H1 (cell line): ENCODE results near the gene UCMA. TPM values are rescaled to one million over a fixed set of nuclear protein-coding genes. Genes with fewer than 3 reads are reported as not detected.

Experiments used
- CTCF ChIA-PET: fragments of 300-600 bp; sonication (Branson Sonifier 250); formaldehyde crosslinking; loops from one replicate; lab custom pipeline; 2021; ENCODE audit not compliant: partially characterized antibody; lab: Charles Lee
- POLR2A ChIA-PET: fragments of 300-600 bp; sonication (Branson Sonifier 250); formaldehyde crosslinking; loops from one replicate; lab custom pipeline; 2021; ENCODE audit warnings: inconsistent platforms; ENCODE audit not compliant: partially characterized antibody; lab: Charles Lee
- DNase-seq, 2 experiments: peaks; one replicate each; pipeline versions ENCODE4 v3.0.0 to v3.0.0-alpha.2; 2010 to 2022; ENCODE audit warnings: low spot score in 2 of 2, low read depth in 1 of 2, mixed read lengths in 1 of 2
- FAIRE-seq: peaks from 2 replicates; lab custom pipeline; 2011; peaks lifted over from hg19 to GRCh38; lab: Jason Lieb, UNC
- H2AFZ ChIP-seq: 2 replicates; pipeline ENCODE4 v1.8.1; 2012; ENCODE audit warnings: low read length, inconsistent platforms
- H2AK5ac ChIP-seq: 2 replicates; pipeline ENCODE4 v1.6.1; 2013; ENCODE audit warnings: low read depth, low read length
- H2BK120ac ChIP-seq: replicated peaks from 2 replicates; pipeline ENCODE3; 2013; ENCODE audit warnings: low read depth, low read length, inconsistent platforms
- H2BK12ac ChIP-seq: 2 replicates; pipeline ENCODE4 v1.6.1; 2013; ENCODE audit warnings: low read depth, low read length
- H2BK15ac ChIP-seq: 2 replicates; pipeline ENCODE4 v1.6.1; 2013; ENCODE audit warnings: low read length
- H2BK20ac ChIP-seq: 2 replicates; pipeline ENCODE4 v1.6.1; 2013; ENCODE audit warnings: low read length
- H2BK5ac ChIP-seq: 2 replicates; pipeline ENCODE4 v1.6.1; 2013; ENCODE audit warnings: low read depth, low read length
- H3K14ac ChIP-seq: 2 replicates; pipeline ENCODE4 v1.6.1; 2013; ENCODE audit warnings: inconsistent platforms; ENCODE audit not compliant: insufficient read length
- H3K18ac ChIP-seq: 2 replicates; pipeline ENCODE4 v1.6.1; 2013; ENCODE audit warnings: low read length; ENCODE audit errors: extremely low read depth
- H3K23ac ChIP-seq: 2 replicates; pipeline ENCODE4 v1.6.1; 2013; ENCODE audit warnings: inconsistent platforms; ENCODE audit not compliant: insufficient read length
- H3K23me2 ChIP-seq: 2 replicates; pipeline ENCODE4 v1.6.1; 2013; ENCODE audit warnings: low read depth, low read length
- H3K27ac ChIP-seq: 2 replicates; pipeline ENCODE4 v1.6.1; 2011; ENCODE audit warnings: low read depth, low read length, inconsistent platforms
- H3K27me3 ChIP-seq, 4 experiments: replicated peaks in 1 of 4; 1 replicate in 1 of 4; 2 replicates in 3 of 4; pipeline versions ENCODE4 v1.6.1 to v1.8.1; 2011 to 2013; ENCODE audit warnings: low read length in 3 of 4, mild to moderate bottlenecking in 3 of 4, inconsistent platforms in 2 of 4, mixed read lengths in 2 of 4, moderate library complexity in 1 of 4; ENCODE audit not compliant: control insufficient read depth in 3 of 4, insufficient read depth in 3 of 4; ENCODE audit errors: extremely low read depth in 1 of 4
- H3K36me3 ChIP-seq, 4 experiments: 2 replicates each; pipeline versions ENCODE4 v1.6.1 to v1.8.1; 2011 to 2013; ENCODE audit warnings: mild to moderate bottlenecking in 4 of 4, low read length in 3 of 4, moderate library complexity in 2 of 4, control low read depth in 1 of 4, inconsistent platforms in 1 of 4; ENCODE audit not compliant: insufficient read depth in 4 of 4, control insufficient read depth in 2 of 4
- H3K4ac ChIP-seq: replicated peaks from 2 replicates; pipeline ENCODE3; 2013; ENCODE audit warnings: low read length, low read depth, mixed read lengths, inconsistent platforms; ENCODE audit not compliant: insufficient read length
- H3K4me1 ChIP-seq, 4 experiments: replicated peaks in 1 of 4; 1 replicate in 1 of 4; 2 replicates in 3 of 4; pipeline versions ENCODE4 v1.6.1 to v1.8.1; 2011 to 2013; ENCODE audit warnings: low read length in 3 of 4, inconsistent platforms in 2 of 4, mixed read lengths in 1 of 4; ENCODE audit not compliant: insufficient read depth in 4 of 4, control insufficient read depth in 3 of 4
- H3K4me2 ChIP-seq, 2 experiments: 2 replicates each; pipeline versions ENCODE4 v1.6.1 to v1.8.1; 2011 to 2013; ENCODE audit warnings: low read depth in 2 of 2, low read length in 2 of 2, control low read depth in 1 of 2, inconsistent platforms in 1 of 2, mild to moderate bottlenecking in 1 of 2; ENCODE audit not compliant: insufficient read depth in 1 of 2
- H3K4me3 ChIP-seq, 4 experiments: fragments of 200-600, 300-600 bp in 1 of 4; sonication (generic), shearing (Covaris generic), sonication (Bioruptor Twin) in 1 of 4; 2 replicates each; pipeline versions ENCODE4 v1.5.1 to v1.8.1; 2011 to 2016; ENCODE audit warnings: low read length in 4 of 4, low read depth in 3 of 4, control low read depth in 2 of 4, inconsistent platforms in 2 of 4, mild to moderate bottlenecking in 2 of 4, mixed read lengths in 1 of 4, moderate library complexity in 1 of 4; ENCODE audit not compliant: insufficient read depth in 2 of 4; ENCODE audit errors: extremely low read depth in 1 of 4
- H3K56ac ChIP-seq: replicated peaks from 2 replicates; pipeline ENCODE3; 2013; ENCODE audit warnings: low read depth, mild to moderate bottlenecking, mixed read lengths, low read length, inconsistent platforms; ENCODE audit not compliant: insufficient read length
- H3K79me1 ChIP-seq: 2 replicates; pipeline ENCODE4 v1.6.1; 2013; ENCODE audit warnings: low read depth, low read length, control low read depth
- H3K79me2 ChIP-seq, 2 experiments: 2 replicates each; pipeline versions ENCODE4 v1.6.1 to v1.8.1; 2012 to 2013; ENCODE audit warnings: low read length in 2 of 2, mild to moderate bottlenecking in 2 of 2, inconsistent platforms in 1 of 2; ENCODE audit not compliant: insufficient read depth in 2 of 2, control insufficient read depth in 1 of 2
- H3K9ac ChIP-seq, 4 experiments: replicated peaks in 1 of 4; 1 replicate in 1 of 4; 2 replicates in 3 of 4; pipeline versions ENCODE4 v1.6.1 to v1.8.1; 2011 to 2013; ENCODE audit warnings: low read depth in 3 of 4, low read length in 3 of 4, control low read depth in 2 of 4, mild to moderate bottlenecking in 2 of 4, moderate library complexity in 2 of 4, inconsistent platforms in 1 of 4; ENCODE audit errors: extremely low read depth in 1 of 4
- H3K9me3 ChIP-seq, 2 experiments: 2 replicates each; pipeline versions ENCODE4 v1.6.1 to v1.8.1; 2012 to 2013; ENCODE audit warnings: mild to moderate bottlenecking in 2 of 2, moderate library complexity in 2 of 2, control low read depth in 1 of 2, inconsistent platforms in 1 of 2, low read depth in 1 of 2, low read length in 1 of 2, mixed read lengths in 1 of 2; ENCODE audit not compliant: insufficient read depth in 2 of 2
- H4K20me1 ChIP-seq, 2 experiments: replicated peaks in 1 of 2; 2 replicates each; pipeline versions ENCODE3 to v1.8.1; 2011 to 2013; ENCODE audit warnings: inconsistent platforms in 2 of 2, low read length in 2 of 2, mild to moderate bottlenecking in 1 of 2; ENCODE audit not compliant: insufficient read depth in 2 of 2, control insufficient read depth in 1 of 2
- H4K5ac ChIP-seq: 2 replicates; pipeline ENCODE4 v1.6.1; 2013; ENCODE audit warnings: low read length, low read depth, mixed read lengths, inconsistent platforms; ENCODE audit not compliant: insufficient read length
- H4K8ac ChIP-seq: 2 replicates; pipeline ENCODE4 v1.8.0; 2013; ENCODE audit warnings: mild to moderate bottlenecking, moderate library complexity, low read length, inconsistent platforms; ENCODE audit not compliant: insufficient read depth; ENCODE audit errors: extremely low read depth
- H4K91ac ChIP-seq: replicated peaks from 2 replicates; pipeline ENCODE3; 2013; ENCODE audit warnings: low read length, mixed read lengths, inconsistent platforms; ENCODE audit not compliant: insufficient read length
- CREB1 ChIP-seq: IDR thresholded peaks from 2 replicates; pipeline ENCODE4 v1.6.1; 2012; ENCODE audit warnings: inconsistent platforms
- EP300 ChIP-seq, 2 experiments: IDR thresholded peaks; 1 replicate in 1 of 2; 2 replicates in 1 of 2; pipeline ENCODE4 v1.6.1; 2011 to 2012; ENCODE audit warnings: low read depth in 2 of 2, low read length in 2 of 2, mild to moderate bottlenecking in 2 of 2, borderline replicate concordance in 1 of 2, inconsistent platforms in 1 of 2, moderate library complexity in 1 of 2
- FOSL1 ChIP-seq: IDR thresholded peaks from 2 replicates; pipeline ENCODE4 v1.6.1; 2011; ENCODE audit warnings: mild to moderate bottlenecking, low read depth, low read length, moderate library complexity; ENCODE audit not compliant: insufficient read depth
- JUN ChIP-seq: IDR thresholded peaks from 2 replicates; pipeline ENCODE4 v1.6.1; 2011; ENCODE audit warnings: low read depth, mild to moderate bottlenecking, improper control_type of control experiment, low read length
- KDM4A ChIP-seq: IDR thresholded peaks from one replicate; pipeline ENCODE4 v1.7.1; 2012; ENCODE audit warnings: low read depth, mild to moderate bottlenecking, moderate library complexity, low read length, inconsistent platforms; ENCODE audit not compliant: severe bottlenecking
- KDM5A ChIP-seq: fragments of 200-600 bp; IDR thresholded peaks from 2 replicates; pipeline ENCODE4 v1.7.1; 2012; ENCODE audit warnings: mild to moderate bottlenecking, low read length, inconsistent platforms, mixed read lengths
- MAX ChIP-seq: IDR thresholded peaks from 2 replicates; pipeline ENCODE4 v1.6.1; 2012; ENCODE audit warnings: inconsistent platforms
- PHF8 ChIP-seq: fragments of 200-600 bp; sonication (generic); conservative IDR thresholded peaks from 2 replicates; pipeline ENCODE4 v1.7.1; 2012; ENCODE audit warnings: low read depth, mild to moderate bottlenecking, inconsistent platforms, low read length, moderate library complexity
- POU5F1 ChIP-seq: IDR thresholded peaks from 2 replicates; pipeline ENCODE4 v1.6.1; 2011; ENCODE audit warnings: low read depth, mild to moderate bottlenecking, low read length, moderate library complexity
- RXRA ChIP-seq: IDR thresholded peaks from 2 replicates; pipeline ENCODE4 v1.6.1; 2011; ENCODE audit warnings: low read depth, mild to moderate bottlenecking, low read length, moderate library complexity; ENCODE audit not compliant: insufficient read depth
- SUZ12 ChIP-seq: fragments of 200-600 bp; sonication (generic); IDR thresholded peaks from 2 replicates; pipeline ENCODE4 v1.6.1; 2012; ENCODE audit warnings: mild to moderate bottlenecking, inconsistent platforms, low read length, moderate library complexity, mixed read lengths
- TAF1 ChIP-seq: IDR thresholded peaks from 2 replicates; pipeline ENCODE4 v1.6.1; 2011; ENCODE audit warnings: mild to moderate bottlenecking, low read depth, low read length
- WGBS, 2 experiments: shearing (Covaris generic) in 1 of 2; methylation state at CpG; one replicate each; pipeline versions ENCODE4 v1.1.6 to v1.1.7; 2013 to 2015; ENCODE audit warnings: low lambda C conversion rate in 2 of 2, mixed read lengths in 2 of 2, inconsistent platforms in 1 of 2, low coverage in 1 of 2, missing lambda C conversion rate in 1 of 2; ENCODE audit not compliant: insufficient replicate concordance in 2 of 2, insufficient coverage in 1 of 2, insufficient read length in 1 of 2; ENCODE audit errors: extremely low coverage in 1 of 2, missing lambda C conversion rate in 1 of 2; 5-methylcytosine and 5-hydroxymethylcytosine counted together
- polyA plus RNA-seq, 7 experiments: library from polyadenylated mRNA; depleted of rRNA in 3 of 7; stranded (reverse) in 5 of 7; unstranded in 2 of 7; fragments of >200 nt in 5 of 7; fragments of 200-250 nt in 2 of 7; gene quantifications; 1 replicate in 5 of 7; 2 replicates in 1 of 7; 4 replicates in 1 of 7; pipeline versions ENCODE4 v1.2.1 to v1.2.3, GENCODE V29; 2011 to 2013; ENCODE audit warnings: missing spikeins in 2 of 7, mixed read lengths in 2 of 7
- total RNA-seq: library from RNA; stranded (reverse); fragmentation: NEBNext Ultra II Directional; extraction: Animal tissue kit (Norgen Biotek cat#: 25700); gene quantifications from 2 replicates; pipeline ENCODE4 v1.2.1, GENCODE V29; 2021

UCMA gene
- total and polyA plus RNA-seq, 2 of the 8 experiments (the other 6 are each of a cell fraction or from before 2014, with no cell fraction given): 1.2 to 4.6 TPM

GRCh38 chr10:13247784-13248183, 13.6 kb upstream of the UCMA start:
- Histone ChIP-seq H3K9ac (no peak overlapping the region), H4K91ac (no peak overlapping the region), H4K8ac (no peak overlapping the region), H2BK12ac (no peak overlapping the region), H4K5ac (no peak overlapping the region), H3K4me1 (no peaks in the 10 kb centered on the region), H3K56ac (no peak overlapping the region), H3K36me3 (no peaks in the 10 kb centered on the region), H3K79me1 (no peaks in the 10 kb centered on the region), H3K79me2 (no peaks in the 10 kb centered on the region), H2AFZ (no peak overlapping the region), H3K9me3 (no peaks in the 10 kb centered on the region), H3K4me3 (no peak overlapping the region), H4K20me1 (no peaks in the 10 kb centered on the region), H3K27me3 (no peaks in the 10 kb centered on the region), H2BK20ac (no peak overlapping the region), H3K14ac (no peak overlapping the region), H2AK5ac (no peak overlapping the region), H2BK120ac (no peak overlapping the region), H3K18ac (no peak overlapping the region), H3K4me2 (no peak overlapping the region), H3K23me2 (no peaks in the 10 kb centered on the region), H3K27ac (no peak overlapping the region), H2BK5ac (no peak overlapping the region), H3K4ac (no peak overlapping the region), H2BK15ac (no peak overlapping the region), H3K23ac (no peak overlapping the region)
- CTCF ChIA-PET: interaction anchor here (0.9 to 1.0 kb wide), 2 partner anchors 36 to 55 kb away, joined by 3 to 5 read pairs; no protein-coding TSS in a partner anchor
- WGBS, 2 experiments: 99% methylated on average over 4 of the region's 4 CpGs; no CpG with 5 or more reads in 1 of the 2 experiments
- TF ChIP-seq FOSL1: no peak
- no peak for TF ChIP-seq POU5F1
- TF ChIP-seq JUN: no peak
- no peak for TF ChIP-seq EP300 (IDR thresholded peaks at IDR 0.05; ENCODE audit: borderline replicate concordance in 1 of 2, low read depth in 2 of 2, low read length in 2 of 2)
- no peak for TF ChIP-seq PHF8
- no peak for TF ChIP-seq MAX
- no peak for TF ChIP-seq KDM4A
- no peak for TF ChIP-seq SUZ12
- TF ChIP-seq KDM5A: no peak
- no peak for TF ChIP-seq CREB1
- no peak for TF ChIP-seq RXRA
- no peak for TF ChIP-seq TAF1
- no peak for DNase-seq
- POLR2A ChIA-PET: interaction anchor here (0.6 kb wide), 1 partner anchor 70 kb away, joined by 4 read pairs; no protein-coding TSS in a partner anchor
- no peak for FAIRE-seq
